ENCODE data around the gene LAMC1.

- TF ChIP-seq CTCF (conservative IDR thresholded peaks at IDR 0.05; ENCODE audit: low read depth, low read length), result no peak
- TF ChIP-seq EZH2phosphoT487 (IDR thresholded peaks at IDR 0.05; ENCODE audit: borderline replicate concordance, low read length), result no peak
Observed at GRCh38 chr1:183159960-183160359, 136.7 kb downstream of the LAMC1 start.

All from PC-3 (cell line).